Astrocyte (in vitro differentiated cells and primary cell): ENCODE results near the gene HOMEZ. TPM values are rescaled to one million over a fixed set of nuclear protein-coding genes. Genes with fewer than 3 reads are reported as not detected.

Experiments
- DNase-seq: peaks from one replicate; pipeline ENCODE4 v3.0.0-alpha.2; 2010; ENCODE audit warnings: low read depth
- FAIRE-seq: peaks from 2 replicates; lab custom pipeline; 2011; peaks lifted over from hg19 to GRCh38; lab: Jason Lieb, UNC
- H2AFZ ChIP-seq: 2 replicates; pipeline ENCODE4 v1.6.0; 2012; ENCODE audit warnings: low read depth, low read length, inconsistent platforms
- H3K27ac ChIP-seq: 2 replicates; pipeline ENCODE4 v1.5.1; 2011; ENCODE audit warnings: low read depth, low read length, inconsistent platforms
- H3K27me3 ChIP-seq: 2 replicates; pipeline ENCODE4 v1.6.0; 2011; ENCODE audit warnings: low read length, inconsistent platforms; ENCODE audit not compliant: insufficient read depth
- H3K36me3 ChIP-seq: 2 replicates; pipeline ENCODE4 v1.5.1; 2011; ENCODE audit warnings: low read length, inconsistent platforms; ENCODE audit not compliant: insufficient read depth
- H3K4me1 ChIP-seq: 2 replicates; pipeline ENCODE4 v1.5.1; 2011; ENCODE audit warnings: low read length, inconsistent platforms; ENCODE audit not compliant: insufficient read depth
- H3K4me2 ChIP-seq: 2 replicates; pipeline ENCODE4 v1.6.0; 2012; ENCODE audit warnings: low read length, inconsistent platforms
- H3K4me3 ChIP-seq: 2 replicates; pipeline ENCODE4 v1.5.1; 2011; ENCODE audit warnings: low read depth, mild to moderate bottlenecking, low read length, inconsistent platforms; ENCODE audit not compliant: insufficient read depth
- H3K79me2 ChIP-seq: 2 replicates; pipeline ENCODE4 v1.6.0; 2012; ENCODE audit warnings: mild to moderate bottlenecking, low read length, inconsistent platforms; ENCODE audit not compliant: insufficient read depth
- H3K9ac ChIP-seq: 2 replicates; pipeline ENCODE4 v1.6.0; 2012; ENCODE audit warnings: mild to moderate bottlenecking, low read length, inconsistent platforms
- H3K9me3 ChIP-seq: 2 replicates; pipeline ENCODE4 v1.5.1; 2012; ENCODE audit warnings: low read depth, mild to moderate bottlenecking, low read length, inconsistent platforms; ENCODE audit not compliant: insufficient read depth
- H4K20me1 ChIP-seq: 2 replicates; pipeline ENCODE4 v1.6.0; 2012; ENCODE audit warnings: low read length, inconsistent platforms; ENCODE audit not compliant: insufficient read depth
- H3K27ac Mint-ChIP-seq: one replicate; pipeline ENCODE4 v1.8.0; 2021; ENCODE audit warnings: mild to moderate bottlenecking, mixed read lengths; ENCODE audit not compliant: unreplicated experiment
- H3K27me3 Mint-ChIP-seq: one replicate; pipeline ENCODE4 v1.8.0; 2021; ENCODE audit warnings: low read depth, mixed read lengths; ENCODE audit not compliant: unreplicated experiment
- H3K36me3 Mint-ChIP-seq: one replicate; pipeline ENCODE4 v1.8.0; 2021; ENCODE audit warnings: low read depth, mixed read lengths; ENCODE audit not compliant: unreplicated experiment
- H3K4me1 Mint-ChIP-seq: one replicate; pipeline ENCODE4 v1.8.0; 2021; ENCODE audit warnings: low read depth, mixed read lengths; ENCODE audit not compliant: unreplicated experiment
- H3K4me3 Mint-ChIP-seq: one replicate; pipeline ENCODE4 v1.8.0; 2021; ENCODE audit warnings: mild to moderate bottlenecking, moderate library complexity, mixed read lengths; ENCODE audit not compliant: unreplicated experiment
- H3K9me3 Mint-ChIP-seq: one replicate; pipeline ENCODE4 v1.8.0; 2021; ENCODE audit warnings: mild to moderate bottlenecking, mixed read lengths; ENCODE audit not compliant: unreplicated experiment
- CTCF ChIP-seq: IDR thresholded peaks from 2 replicates; pipeline ENCODE4 v1.5.1; 2011; ENCODE audit warnings: low read depth, mild to moderate bottlenecking, inconsistent platforms, low read length, moderate library complexity; ENCODE audit not compliant: insufficient read depth
- EZH2 ChIP-seq: IDR thresholded peaks from 2 replicates; pipeline ENCODE4 v1.6.1; 2012; ENCODE audit warnings: mild to moderate bottlenecking, low read length, inconsistent platforms; ENCODE audit not compliant: insufficient read depth
- total RNA-seq: library from RNA; stranded (reverse); gene quantifications from 2 replicates; pipeline ENCODE4 v1.2.1, GENCODE V29; 2021

Gene HOMEZ
- total RNA-seq, 1 donor from 2014 or later: 16.6 TPM

- no peak overlapping the region for H3K9ac ChIP-seq
- peaks cover 8% of the 10 kb centered on the region for H3K36me3 Mint-ChIP-seq
- no peak overlapping the region for H3K27ac Mint-ChIP-seq
- H3K4me3 Mint-ChIP-seq: no peak overlapping the region
- DNase-seq: no peak
- peaks cover 8% of the 10 kb centered on the region for H4K20me1 ChIP-seq
- no peak overlapping the region for H3K27ac ChIP-seq
- H3K27me3 ChIP-seq: no peaks in the 10 kb centered on the region
- H3K4me1 Mint-ChIP-seq: no peaks in the 10 kb centered on the region
- H3K79me2 ChIP-seq: peaks cover 31% of the 10 kb centered on the region
- no peak overlapping the region for H2AFZ ChIP-seq
- no peak for FAIRE-seq
- no peaks in the 10 kb centered on the region for H3K9me3 ChIP-seq
- peaks cover 7% of the 10 kb centered on the region for H3K4me1 ChIP-seq
- no peak overlapping the region for H3K4me2 ChIP-seq
- peaks cover 16% of the 10 kb centered on the region for H3K36me3 ChIP-seq
- TF ChIP-seq CTCF: no peak
- no peak for TF ChIP-seq EZH2
- no peaks in the 10 kb centered on the region for H3K27me3 Mint-ChIP-seq
- no peaks in the 10 kb centered on the region for H3K9me3 Mint-ChIP-seq
- H3K4me3 ChIP-seq: no peak overlapping the region
Measured at GRCh38 chr14:23316300-23316699, 30.4 kb upstream of the HOMEZ start.

DNA sequence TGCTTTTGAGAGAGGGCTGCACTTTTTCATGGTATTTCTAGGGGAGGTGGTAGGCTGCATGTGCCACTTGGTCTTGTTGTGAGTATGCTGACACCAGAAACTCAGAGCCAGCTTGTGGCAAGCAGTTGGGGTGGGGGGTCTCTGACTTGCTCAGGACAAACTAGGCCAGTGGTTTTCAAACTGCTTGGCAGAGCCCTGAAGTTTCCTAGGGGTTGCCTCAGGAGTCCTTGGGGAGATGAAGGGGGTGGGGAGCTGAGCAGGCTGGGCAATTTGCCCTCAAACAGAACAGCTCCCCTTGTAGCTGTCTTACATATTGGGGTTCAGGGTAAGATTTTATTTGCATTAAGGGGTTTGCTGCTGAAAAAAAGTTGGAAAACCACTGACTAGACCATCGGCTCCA, 24.6 kb upstream of the HOMEZ start:
- no peaks in the 10 kb centered on the region for H3K9me3 Mint-ChIP-seq
- peaks cover 41% of the 10 kb centered on the region for H4K20me1 ChIP-seq
- H3K27me3 ChIP-seq: no peaks in the 10 kb centered on the region
- FAIRE-seq: no peak
- no peak overlapping the region for H3K27ac Mint-ChIP-seq
- no peak overlapping the region for H2AFZ ChIP-seq
- TF ChIP-seq CTCF: no peak
- no peak for TF ChIP-seq EZH2
- DNase-seq: no peak
- H3K79me2 ChIP-seq: peaks cover 73% of the 10 kb centered on the region
- H3K4me3 ChIP-seq: no peak overlapping the region
- no peaks in the 10 kb centered on the region for H3K9me3 ChIP-seq
- H3K9ac ChIP-seq: no peak overlapping the region
- H3K36me3 Mint-ChIP-seq: peaks cover 16% of the 10 kb centered on the region
- peaks cover 22% of the 10 kb centered on the region for H3K4me1 ChIP-seq
- H3K4me1 Mint-ChIP-seq: peaks cover 23% of the 10 kb centered on the region
- no peak overlapping the region for H3K4me3 Mint-ChIP-seq
- H3K27ac ChIP-seq: no peak overlapping the region
- H3K27me3 Mint-ChIP-seq: no peaks in the 10 kb centered on the region
- no peak overlapping the region for H3K4me2 ChIP-seq
- peaks cover 24% of the 10 kb centered on the region for H3K36me3 ChIP-seq

DNA sequence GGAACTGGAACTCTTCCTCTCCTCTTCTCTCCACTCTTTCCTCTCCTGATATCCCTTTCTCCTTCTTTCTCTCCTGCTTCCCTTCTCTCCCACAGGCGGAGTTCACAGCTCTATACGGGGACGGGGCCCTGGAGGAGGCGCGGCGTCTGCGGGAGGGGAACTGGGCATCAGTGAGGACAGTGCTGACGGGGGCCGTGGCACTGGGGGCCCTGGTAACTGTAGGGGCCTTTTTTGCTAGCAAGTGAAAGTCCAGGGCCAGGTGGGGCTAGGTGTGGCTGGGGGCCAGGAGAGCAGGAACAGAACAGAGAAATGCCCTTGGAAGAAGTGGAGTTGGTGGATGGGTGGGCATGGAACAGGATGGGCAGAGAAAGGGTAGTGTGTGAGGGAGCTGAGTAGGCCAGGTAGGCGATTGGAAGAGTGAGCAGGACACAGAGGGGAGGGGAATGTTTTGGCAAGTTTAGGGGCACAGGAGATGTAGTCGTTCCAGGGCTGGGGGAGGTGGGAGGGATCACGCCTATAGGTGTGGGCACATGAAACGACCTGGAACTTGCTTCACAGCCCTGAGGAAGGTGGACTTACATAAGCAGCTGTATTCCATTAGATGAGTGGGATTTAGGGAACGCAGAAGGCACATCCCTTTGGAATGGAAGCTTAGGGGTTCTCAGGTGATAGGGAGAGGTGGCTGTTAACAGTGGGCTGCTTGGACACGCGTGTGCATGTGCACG, 23.0 kb upstream of the HOMEZ start:
- Mint-ChIP-seq H3K9me3 (no peaks in the 10 kb centered on the region), H3K27ac (no peak overlapping the region), H3K36me3 (peaks cover 16% of the 10 kb centered on the region), H3K27me3 (no peaks in the 10 kb centered on the region), H3K4me1 (peaks cover 23% of the 10 kb centered on the region), H3K4me3 (peak overlapping the region; percentile 92)
- FAIRE-seq (no peak), DNase-seq (no peak)
- no peaks in the 10 kb centered on the region for H3K9me3 ChIP-seq
- H3K79me2 ChIP-seq: peaks cover 69% of the 10 kb centered on the region
- peaks cover 41% of the 10 kb centered on the region for H4K20me1 ChIP-seq
- peak overlapping the region; percentile 93 for H3K4me2 ChIP-seq
- no peak for TF ChIP-seq EZH2
- no peak for TF ChIP-seq CTCF
- H3K4me1 ChIP-seq: peaks cover 22% of the 10 kb centered on the region
- H3K9ac ChIP-seq: peak overlapping the region; percentile 96
- peaks cover 15% of the 10 kb centered on the region for H3K36me3 ChIP-seq
- H3K4me3 ChIP-seq: peak overlapping the region; percentile 82
- peak overlapping the region; percentile 4 for H3K27ac ChIP-seq
- H3K27me3 ChIP-seq: no peaks in the 10 kb centered on the region
- H2AFZ ChIP-seq: no peak overlapping the region
